GM23248 (cell line): ENCODE results near the gene RASSF8. TPM values are rescaled to one million over a fixed set of nuclear protein-coding genes. Genes with fewer than 3 reads are reported as not detected.

Experiments used
- DNase-seq: peaks from one replicate; pipeline ENCODE4 v3.0.0-alpha.2; 2015
- H2AFZ ChIP-seq: fragments of 200-600 bp; sonication (generic); 2 replicates; pipeline ENCODE4 v1.6.1; 2016; ENCODE audit warnings: antibody characterized with exemption
- H3F3A ChIP-seq: fragments of 200-600 bp; sonication (generic); 2 replicates; pipeline ENCODE4 v1.6.1; 2016; ENCODE audit warnings: mild to moderate bottlenecking, antibody characterized with exemption, mixed run types; ENCODE audit not compliant: insufficient read depth
- H3K27ac ChIP-seq: fragments of 200-600 bp; sonication (generic); 2 replicates; pipeline ENCODE4 v1.5.1; 2016; ENCODE audit warnings: mild to moderate bottlenecking
- H3K27me3 ChIP-seq: fragments of 200-600 bp; sonication (generic); replicated peaks from 2 replicates; pipeline ENCODE4 v1.6.1; 2016; ENCODE audit warnings: mild to moderate bottlenecking; ENCODE audit not compliant: insufficient read depth
- H3K36me3 ChIP-seq: fragments of 200-600 bp; sonication (generic); 2 replicates; pipeline ENCODE4 v1.6.1; 2016; ENCODE audit warnings: low read depth, mild to moderate bottlenecking
- H3K4me1 ChIP-seq: fragments of 200-600 bp; sonication (generic); 2 replicates; pipeline ENCODE4 v1.6.1; 2016; ENCODE audit warnings: mild to moderate bottlenecking; ENCODE audit not compliant: insufficient read depth
- H3K4me2 ChIP-seq: fragments of 200-600 bp; sonication (generic); one replicate; pipeline ENCODE4 v1.6.1; 2016; ENCODE audit warnings: mild to moderate bottlenecking; ENCODE audit not compliant: unreplicated experiment
- H3K4me3 ChIP-seq: fragments of 200-600 bp; sonication (generic); 2 replicates; pipeline ENCODE4 v1.5.1; 2016; ENCODE audit warnings: mild to moderate bottlenecking
- H3K79me2 ChIP-seq: fragments of 200-600 bp; sonication (generic); 2 replicates; pipeline ENCODE4 v1.6.1; 2016; ENCODE audit warnings: mild to moderate bottlenecking; ENCODE audit not compliant: insufficient read depth
- H3K9ac ChIP-seq: fragments of 200-600 bp; sonication (generic); 2 replicates; pipeline ENCODE4 v1.6.1; 2016; ENCODE audit warnings: mild to moderate bottlenecking
- H3K9me2 ChIP-seq: fragments of 200-600 bp; sonication (generic); 2 replicates; pipeline ENCODE4 v1.6.1; 2016; ENCODE audit warnings: mixed run types, mild to moderate bottlenecking, moderate library complexity; ENCODE audit not compliant: insufficient read depth
- H3K9me3 ChIP-seq: fragments of 200-600 bp; sonication (generic); one replicate; pipeline ENCODE4 v1.6.1; 2017; ENCODE audit warnings: low read depth
- H4K20me1 ChIP-seq: fragments of 200-600 bp; sonication (generic); 2 replicates; pipeline ENCODE4 v1.6.0; 2016; ENCODE audit not compliant: insufficient read depth
- EZH2 ChIP-seq: fragments of 200-600 bp; sonication (generic); IDR thresholded peaks from 2 replicates; pipeline ENCODE4 v1.6.1; 2018; ENCODE audit warnings: antibody characterized with exemption, mild to moderate bottlenecking; ENCODE audit not compliant: insufficient read depth, poor library complexity, severe bottlenecking
- EZH2phosphoT487 ChIP-seq: fragments of 200-600 bp; sonication (generic); IDR thresholded peaks from 2 replicates; pipeline ENCODE4 v1.6.1; 2018; ENCODE audit warnings: antibody characterized with exemption, moderate library complexity, mild to moderate bottlenecking, low read depth; ENCODE audit not compliant: insufficient read depth
- WGBS, 2 experiments: methylation state at CpG; one replicate each; pipeline ENCODE4 v1.1.6; 2015 to 2017; ENCODE audit warnings: low lambda C conversion rate in 2 of 2, low coverage in 1 of 2; ENCODE audit errors: missing lambda C conversion rate in 2 of 2; 5-methylcytosine and 5-hydroxymethylcytosine counted together
- in situ Hi-C: fragments of 300-500 bp; cut with MboI; formaldehyde crosslinking; loops from 2 replicates; pipeline ENCODE4 v1.15.0; 2020
- polyA plus RNA-seq: library from polyadenylated mRNA; unstranded; fragments of >200 nt; fragmentation: Nextera tagmentation; extraction: Ambion mirVana; gene quantifications from 2 replicates; pipeline ENCODE4 v1.2.1, GENCODE V29; 2016
- total RNA-seq: library from RNA; depleted of rRNA; stranded (reverse); fragments of >200 nt; shearing (Covaris generic); gene quantifications from 2 replicates; pipeline ENCODE4 v1.2.3, GENCODE V29; 2014

The RASSF8 gene
- total and polyA plus RNA-seq, 2 experiments from 2014 or later, result 11.2 to 80.1 TPM

DNA sequence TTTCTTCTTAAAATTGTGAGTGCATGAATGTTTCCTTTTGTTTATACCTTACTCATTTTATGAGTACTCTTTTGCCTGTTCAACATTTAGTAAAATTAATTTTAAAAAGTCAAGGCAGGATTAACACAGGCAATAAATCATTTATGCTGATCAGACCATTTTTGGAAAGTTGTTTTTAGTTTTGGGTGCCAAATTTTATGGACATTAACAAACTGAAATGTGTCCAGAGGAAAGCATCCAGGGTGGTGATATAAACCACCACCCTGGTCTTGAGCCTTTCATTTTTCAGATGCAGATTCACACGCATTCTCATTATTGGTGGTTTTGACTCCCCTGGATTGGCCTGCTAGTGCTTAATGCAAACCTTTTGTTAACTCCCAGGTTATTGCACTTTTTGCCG lies 26.3 kb downstream of the RASSF8 start:
- TF ChIP-seq EZH2phosphoT487, result no peak
- TF ChIP-seq EZH2, result no peak
- no peak overlapping the region for H3K27ac ChIP-seq
- in situ Hi-C loops, result no loop called here
- peaks cover 6% of the 10 kb centered on the region; the same call in 1 of the 2 replicates for H4K20me1 ChIP-seq
- no peaks in the 10 kb centered on the region for H3K9me3 ChIP-seq
- no peak overlapping the region for H3K9ac ChIP-seq
- no peaks in the 10 kb centered on the region for H3K27me3 ChIP-seq
- H3K9me2 ChIP-seq, result no peaks in the 10 kb centered on the region
- H2AFZ ChIP-seq, result no peak overlapping the region
- 87 to 93% methylated on average over 2 of the region's 2 CpGs for WGBS, 2 experiments
- H3K4me1 ChIP-seq, result peaks cover 8% of the 10 kb centered on the region
- no peak for DNase-seq
- no peak overlapping the region for H3K4me2 ChIP-seq
- H3F3A ChIP-seq, result 0 out of 2 replicates have a peak, but pooled peaks cover 7% of the 10 kb centered on the region
- H3K79me2 ChIP-seq, result peaks cover 100% of the 10 kb centered on the region
- H3K4me3 ChIP-seq, result no peak overlapping the region
- no peaks in the 10 kb centered on the region for H3K36me3 ChIP-seq

DNA sequence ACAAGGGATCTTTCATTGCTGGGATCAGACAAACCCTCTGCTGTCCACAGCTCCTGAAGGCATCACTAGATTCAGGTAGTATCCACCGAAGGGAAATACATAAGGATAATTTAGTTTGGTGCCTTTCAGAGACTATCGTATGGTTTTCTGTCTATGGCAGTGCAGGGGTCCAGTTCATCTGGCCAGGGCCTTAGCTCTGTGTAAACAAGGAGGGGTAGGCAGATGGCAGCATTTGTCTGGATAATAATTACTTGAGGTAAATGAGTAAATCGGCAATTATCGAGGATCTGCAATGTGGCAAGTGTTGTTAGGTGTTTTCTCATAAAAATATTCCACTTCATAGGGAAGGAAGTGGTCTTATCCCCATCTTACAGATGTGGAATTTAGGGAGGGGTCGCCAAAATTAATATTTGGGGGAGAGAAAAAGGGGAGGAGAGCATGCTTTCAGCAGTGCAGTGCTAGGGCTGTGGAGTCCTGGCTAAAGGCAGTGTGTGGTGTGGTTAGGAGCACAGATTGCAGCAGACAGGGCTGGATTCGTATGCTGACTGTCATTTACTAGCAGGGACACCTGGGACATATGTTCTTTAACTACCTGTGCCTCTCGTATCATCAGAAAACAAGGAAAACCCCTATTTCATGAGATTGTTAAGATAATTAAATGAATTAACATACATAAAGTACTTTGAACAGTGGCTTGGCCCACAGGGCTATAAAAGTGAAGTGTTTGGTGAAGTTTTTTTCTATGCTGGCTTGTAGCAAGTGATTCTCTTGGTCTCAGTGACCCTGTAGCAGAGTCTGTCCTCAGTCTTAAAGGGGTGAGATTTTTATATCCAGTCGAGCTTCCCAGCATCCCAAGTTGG lies 27.1 kb downstream of the RASSF8 start:
- peaks cover 6% of the 10 kb centered on the region; the same call in 1 of the 2 replicates for H4K20me1 ChIP-seq
- in situ Hi-C loops, result no loop called here

DNA sequence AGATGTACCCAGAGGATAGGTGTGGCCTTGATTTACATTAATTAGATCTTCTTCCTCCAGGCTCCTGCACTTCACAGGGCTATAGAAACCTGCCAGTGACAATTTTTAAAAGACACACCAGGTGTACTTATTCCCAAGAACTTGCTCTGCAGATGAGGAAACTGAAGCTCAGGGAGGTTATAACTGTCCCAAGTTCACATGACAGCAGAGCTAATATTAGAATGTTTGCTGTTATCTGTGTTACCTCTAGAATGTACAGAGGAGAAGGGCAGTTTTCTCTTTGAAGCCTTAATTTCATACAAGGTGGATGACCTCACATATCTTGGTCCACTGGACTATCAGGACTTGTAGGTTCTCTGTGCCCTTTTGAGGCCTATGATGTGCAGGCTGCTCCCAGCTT lies 27.7 kb downstream of the RASSF8 start:
- DNase-seq, result no peak
- H3F3A ChIP-seq, result 0 out of 2 replicates have a peak, but pooled peaks cover 7% of the 10 kb centered on the region
- H3K27ac ChIP-seq, result no peak overlapping the region
- no peaks in the 10 kb centered on the region for H3K27me3 ChIP-seq
- no peaks in the 10 kb centered on the region for H3K36me3 ChIP-seq
- no peaks in the 10 kb centered on the region for H3K9me3 ChIP-seq
- H3K4me3 ChIP-seq, result no peak overlapping the region
- H3K4me2 ChIP-seq, result no peak overlapping the region
- H3K4me1 ChIP-seq, result peaks cover 11% of the 10 kb centered on the region
- no peak for TF ChIP-seq EZH2phosphoT487
- TF ChIP-seq EZH2, result no peak
- no peak overlapping the region for H3K9ac ChIP-seq
- peaks cover 6% of the 10 kb centered on the region; the same call in 1 of the 2 replicates for H4K20me1 ChIP-seq
- H3K79me2 ChIP-seq, result peaks cover 100% of the 10 kb centered on the region
- no peaks in the 10 kb centered on the region for H3K9me2 ChIP-seq
- H2AFZ ChIP-seq, result no peak overlapping the region
- in situ Hi-C loops, result no loop called here

More for the DNA sequence above, 27.1 kb downstream of the RASSF8 start:
- H3K4me3 ChIP-seq, result no peak overlapping the region
- H3K79me2 ChIP-seq, result peaks cover 100% of the 10 kb centered on the region
- no peaks in the 10 kb centered on the region for H3K36me3 ChIP-seq
- H3K27ac ChIP-seq, result no peak overlapping the region
- no peak overlapping the region for H3K4me2 ChIP-seq
- no peak for DNase-seq
- H3K9me2 ChIP-seq, result no peaks in the 10 kb centered on the region
- H3K9ac ChIP-seq, result no peak overlapping the region
- TF ChIP-seq EZH2, result no peak
- TF ChIP-seq EZH2phosphoT487, result no peak
- no peak overlapping the region for H2AFZ ChIP-seq
- 0 out of 2 replicates have a peak, but pooled peaks cover 7% of the 10 kb centered on the region for H3F3A ChIP-seq
- H3K4me1 ChIP-seq, result peaks cover 5% of the 10 kb centered on the region
- H3K9me3 ChIP-seq, result no peaks in the 10 kb centered on the region
- no peaks in the 10 kb centered on the region for H3K27me3 ChIP-seq
- WGBS, 2 experiments, result 81 to 83% methylated on average over 8 of the region's 8 CpGs

DNA sequence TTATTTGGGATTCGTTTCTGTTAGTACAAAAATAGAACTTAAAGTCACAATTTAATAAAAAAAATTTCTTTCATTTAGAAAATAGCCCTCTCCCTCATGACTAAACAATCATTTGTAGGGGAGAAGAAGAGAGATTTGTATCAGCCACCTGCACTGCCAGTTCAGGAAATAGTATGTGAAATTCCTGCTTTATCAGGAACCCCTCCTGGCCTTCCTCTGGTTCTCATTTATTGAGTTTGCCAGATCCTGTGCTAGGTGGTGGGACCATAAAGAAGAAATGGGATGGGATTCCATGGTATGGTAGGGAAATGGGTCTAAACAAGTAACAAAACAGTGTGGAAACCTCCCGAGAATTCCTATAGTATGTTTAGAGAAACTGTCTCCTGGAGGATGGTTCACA lies 30.0 kb downstream of the RASSF8 start:
- in situ Hi-C loops, result no loop called here
- Histone ChIP-seq H3K79me2 (peaks cover 100% of the 10 kb centered on the region), H2AFZ (no peak overlapping the region), H3K9me2 (no peaks in the 10 kb centered on the region), H3K9me3 (no peaks in the 10 kb centered on the region), H3K27ac (no peak overlapping the region), H3K4me1 (peaks cover 28% of the 10 kb centered on the region), H4K20me1 (peaks cover 6% of the 10 kb centered on the region; the same call in 1 of the 2 replicates), H3K27me3 (no peaks in the 10 kb centered on the region), H3F3A (peaks cover 13% of the 10 kb centered on the region; the same call in 1 of the 2 replicates), H3K4me3 (no peak overlapping the region), H3K9ac (no peak overlapping the region), H3K4me2 (no peak overlapping the region), H3K36me3 (no peaks in the 10 kb centered on the region)
- DNase-seq, result no peak
- WGBS, 2 experiments, result 58 to 59% methylated on average over 2 of the region's 2 CpGs
- TF ChIP-seq EZH2phosphoT487 (no peak), EZH2 (no peak)
